ENCODE measurements around the gene FNDC3B. TPM values are rescaled to one million over a fixed set of nuclear protein-coding genes. Genes with fewer than 3 reads are reported as not detected.

Gene FNDC3B
- total RNA-seq, 1 donor from 2014 or later: 153 TPM

GRCh38 chr3:172262991-172263608, 223.7 kb downstream of the FNDC3B start:
- H3K27me3 ChIP-seq (ENCODE audit: low read depth): no peaks in the 10 kb centered on the region
- H3K36me3 ChIP-seq: peaks cover 19% of the 10 kb centered on the region
- intact Hi-C loops (cut with DNase I): no loop called here
- no peak overlapping the region for H3K4me3 ChIP-seq
- ATAC-seq (no peak), DNase-seq (no peak)
- TF ChIP-seq CTCF (IDR thresholded peaks at IDR 0.05): no peak
- H3K9me3 ChIP-seq: no peaks in the 10 kb centered on the region
- H3K27ac ChIP-seq: no peak overlapping the region
- peaks cover 54% of the 10 kb centered on the region for H3K4me1 ChIP-seq

- no peak for DNase-seq
- Histone ChIP-seq H3K4me1 (peaks cover 45% of the 10 kb centered on the region), H3K4me3 (no peak overlapping the region), H3K9me3 (no peaks in the 10 kb centered on the region), H3K27me3 (ENCODE audit: low read depth) (no peaks in the 10 kb centered on the region), H3K36me3 (peaks cover 19% of the 10 kb centered on the region), H3K27ac (no peak overlapping the region)
- intact Hi-C loops (cut with DNase I): no loop called here
- no peak for TF ChIP-seq CTCF (IDR thresholded peaks at IDR 0.05)
- no peak for ATAC-seq
Observed at GRCh38 chr3:172263781-172264486, 224.6 kb downstream of the FNDC3B start.

GRCh38 chr3:172266103-172266502, 226.7 kb downstream of the FNDC3B start:
- Histone ChIP-seq H3K27ac (no peak overlapping the region), H3K27me3 (ENCODE audit: low read depth) (no peaks in the 10 kb centered on the region), H3K4me1 (peaks cover 25% of the 10 kb centered on the region), H3K4me3 (no peak overlapping the region), H3K36me3 (peaks cover 26% of the 10 kb centered on the region), H3K9me3 (no peaks in the 10 kb centered on the region)
- intact Hi-C loops (cut with DNase I): no loop called here
- no peak for TF ChIP-seq CTCF (IDR thresholded peaks at IDR 0.05)
- DNase-seq (no peak), ATAC-seq (no peak)

GRCh38 chr3:172268425-172268824, 229.0 kb downstream of the FNDC3B start:
- no peak for DNase-seq
- Histone ChIP-seq H3K4me3 (no peak overlapping the region), H3K4me1 (peaks cover 11% of the 10 kb centered on the region), H3K27ac (no peak overlapping the region), H3K36me3 (peaks cover 18% of the 10 kb centered on the region), H3K9me3 (no peaks in the 10 kb centered on the region), H3K27me3 (ENCODE audit: low read depth) (no peaks in the 10 kb centered on the region)
- intact Hi-C loops (cut with DNase I): no loop called here
- no peak for TF ChIP-seq CTCF (IDR thresholded peaks at IDR 0.05)
- no peak for ATAC-seq

DNA sequence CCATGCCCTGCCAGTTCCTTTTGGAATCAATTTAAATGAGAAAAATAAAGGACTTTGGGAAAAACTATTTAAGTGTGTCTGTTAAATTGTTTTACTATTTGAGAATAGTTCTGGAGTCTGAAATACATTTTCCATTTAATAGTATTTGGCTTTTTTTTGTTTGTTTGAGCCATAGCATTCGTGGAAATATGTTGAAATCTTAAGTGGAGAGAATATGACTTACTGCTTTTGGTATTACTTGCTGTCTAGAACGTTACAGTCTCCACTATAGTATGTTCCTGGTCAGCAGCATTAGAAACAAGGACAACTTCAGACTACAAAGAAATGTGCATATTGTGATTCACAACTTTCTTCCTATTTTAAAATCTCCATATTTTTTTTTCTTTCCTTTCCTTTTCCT, 229.5 kb downstream of the FNDC3B start:
- Histone ChIP-seq H3K36me3 (peaks cover 18% of the 10 kb centered on the region), H3K4me3 (no peak overlapping the region), H3K4me1 (peaks cover 9% of the 10 kb centered on the region), H3K27ac (no peak overlapping the region), H3K9me3 (no peaks in the 10 kb centered on the region), H3K27me3 (ENCODE audit: low read depth) (no peaks in the 10 kb centered on the region)
- no peak for DNase-seq
- intact Hi-C loops (cut with DNase I): no loop called here
- ATAC-seq: no peak
- TF ChIP-seq CTCF (IDR thresholded peaks at IDR 0.05): no peak
